IMR-90 (cell line): Measurements from ENCODE around the gene ELFN1. TPM values are rescaled to one million over a fixed set of nuclear protein-coding genes. Genes with fewer than 3 reads are reported as not detected.

Experiments
- ATAC-seq: fragments of 200-7000 bp; cut with Tn5 transposase; 2 replicates; pipeline ENCODE4 v1.9.1; 2020; ENCODE audit warnings: low read depth, mild to moderate bottlenecking, moderate library complexity
- BruUV-seq: library from RNA; stranded (reverse); fragments of 400-500 nt; replicated peaks from 2 replicates; lab custom pipeline; 2021; lab: Mats Ljungman, UMichigan
- CTCF ChIA-PET: fragments of 300-600 bp; formaldehyde crosslinking; extraction: SDS; loops from one replicate; lab custom pipeline; 2021; ENCODE audit warnings: antibody characterized with exemption; lab: Yijun Ruan, JAX
- POLR2A ChIA-PET: fragments of 300-600 bp; sonication (Branson Sonifier 250); formaldehyde crosslinking; loops from one replicate; lab custom pipeline; 2022; ENCODE audit warnings: antibody characterized with exemption; ENCODE audit not compliant: unreplicated experiment; lab: Charles Lee
- DNase-seq: peaks from one replicate; pipeline ENCODE4 v3.0.0; 2013
- H2AFZ ChIP-seq: replicated peaks from 2 replicates; pipeline ENCODE3; 2013; ENCODE audit warnings: low read length, mild to moderate bottlenecking; ENCODE audit not compliant: poor library complexity
- H2AK5ac ChIP-seq: 2 replicates; pipeline ENCODE4 v1.6.1; 2013; ENCODE audit warnings: low read depth, low read length, inconsistent platforms
- H2AK9ac ChIP-seq: replicated peaks from 2 replicates; pipeline ENCODE3; 2013; ENCODE audit warnings: mild to moderate bottlenecking, low read depth, low read length, moderate library complexity; ENCODE audit not compliant: poor library complexity
- H2BK120ac ChIP-seq: 2 replicates; pipeline ENCODE4 v1.6.1; 2013; ENCODE audit warnings: low read depth, low read length, inconsistent platforms
- H2BK15ac ChIP-seq: 3 replicates; pipeline ENCODE4 v1.6.1; 2013; ENCODE audit warnings: low read depth, low read length, inconsistent platforms
- H2BK20ac ChIP-seq: 2 replicates; pipeline ENCODE4 v1.6.1; 2013; ENCODE audit warnings: low read depth, mild to moderate bottlenecking, inconsistent platforms, low read length, moderate library complexity
- H2BK5ac ChIP-seq: 2 replicates; pipeline ENCODE4 v1.6.1; 2013; ENCODE audit warnings: mild to moderate bottlenecking, low read depth, low read length, inconsistent platforms; ENCODE audit not compliant: poor library complexity, severe bottlenecking
- H3K14ac ChIP-seq: replicated peaks from 2 replicates; pipeline ENCODE4 v1.6.1; 2013; ENCODE audit warnings: low read depth, low read length, inconsistent platforms
- H3K18ac ChIP-seq: 2 replicates; pipeline ENCODE4 v1.6.1; 2013; ENCODE audit warnings: low read depth, low read length, control low read depth
- H3K23ac ChIP-seq: 2 replicates; pipeline ENCODE4 v1.6.1; 2013; ENCODE audit warnings: low read depth, low read length, inconsistent platforms
- H3K27ac ChIP-seq: 2 replicates; pipeline ENCODE4 v1.5.1; 2013; ENCODE audit warnings: mild to moderate bottlenecking, control low read depth, low read length; ENCODE audit not compliant: insufficient read depth
- H3K27me3 ChIP-seq: 2 replicates; pipeline ENCODE4 v1.6.1; 2013; ENCODE audit warnings: low read length; ENCODE audit not compliant: control insufficient read depth, insufficient read depth
- H3K36me3 ChIP-seq: 2 replicates; pipeline ENCODE4 v1.6.1; 2013; ENCODE audit warnings: low read length, mixed read lengths; ENCODE audit not compliant: control insufficient read depth, insufficient read depth
- H3K4ac ChIP-seq: 2 replicates; pipeline ENCODE4 v1.6.1; 2013; ENCODE audit warnings: low read depth, low read length, inconsistent platforms
- H3K4me1 ChIP-seq: 2 replicates; pipeline ENCODE4 v1.6.1; 2013; ENCODE audit warnings: low read length, mixed read lengths; ENCODE audit not compliant: control insufficient read depth, insufficient read depth
- H3K4me2 ChIP-seq: 2 replicates; pipeline ENCODE4 v1.6.1; 2013; ENCODE audit warnings: low read depth, mild to moderate bottlenecking, control low read depth, low read length, moderate library complexity
- H3K4me3 ChIP-seq: 2 replicates; pipeline ENCODE4 v1.5.1; 2013; ENCODE audit warnings: low read depth, mild to moderate bottlenecking, control low read depth, low read length, moderate library complexity; ENCODE audit not compliant: insufficient read depth
- H3K56ac ChIP-seq: 2 replicates; pipeline ENCODE4 v1.6.1; 2013; ENCODE audit warnings: low read length, inconsistent platforms; ENCODE audit not compliant: insufficient read depth; ENCODE audit errors: extremely low read depth
- H3K79me1 ChIP-seq, 2 experiments: 2 replicates each; pipeline ENCODE4 v1.6.1; 2013; ENCODE audit warnings: low read length in 2 of 2, inconsistent platforms in 1 of 2, low read depth in 1 of 2
- H3K9ac ChIP-seq: 2 replicates; pipeline ENCODE4 v1.6.1; 2013; ENCODE audit warnings: low read depth, low read length, control low read depth
- H3K9me1 ChIP-seq: 2 replicates; pipeline ENCODE4 v1.6.1; 2013; ENCODE audit warnings: low read length, inconsistent platforms; ENCODE audit not compliant: insufficient read depth
- H3K9me3 ChIP-seq: 2 replicates; pipeline ENCODE4 v1.6.1; 2013; ENCODE audit warnings: low read length; ENCODE audit not compliant: control insufficient read depth, insufficient read depth
- H4K20me1 ChIP-seq: 2 replicates; pipeline ENCODE4 v1.6.1; 2013; ENCODE audit warnings: low read length, inconsistent platforms; ENCODE audit not compliant: insufficient read depth
- H4K5ac ChIP-seq: 2 replicates; pipeline ENCODE4 v1.6.1; 2013; ENCODE audit warnings: mild to moderate bottlenecking, low read depth, low read length, control low read depth
- H4K8ac ChIP-seq, 2 experiments: 2 replicates each; pipeline ENCODE4 v1.6.1; 2013; ENCODE audit warnings: low read depth in 2 of 2, low read length in 2 of 2, control low read depth in 1 of 2, inconsistent platforms in 1 of 2
- H4K91ac ChIP-seq: 2 replicates; pipeline ENCODE4 v1.6.1; 2013; ENCODE audit warnings: low read depth, low read length, inconsistent platforms; ENCODE audit not compliant: insufficient read depth
- BHLHE40 ChIP-seq: fragments of 150-350 bp; IDR thresholded peaks from 2 replicates; pipeline ENCODE4 v1.6.1; 2016; ENCODE audit warnings: mild to moderate bottlenecking, low read depth, low read length
- CEBPB ChIP-seq: IDR thresholded peaks from 2 replicates; pipeline ENCODE4 v1.6.1; 2012; ENCODE audit warnings: low read depth, low read length, improper control_type of control experiment
- CHD1 ChIP-seq: IDR thresholded peaks from 2 replicates; pipeline ENCODE4 v1.6.1; 2012; ENCODE audit warnings: low read depth, low read length, improper control_type of control experiment
- CTCF ChIP-seq: conservative IDR thresholded peaks from 2 replicates; pipeline ENCODE4 v1.5.1; 2012; ENCODE audit warnings: mild to moderate bottlenecking, low read depth, low read length, improper control_type of control experiment
- ELK1 ChIP-seq: fragments of 150-350 bp; IDR thresholded peaks from 2 replicates; pipeline ENCODE4 v1.6.1; 2016; ENCODE audit warnings: low read depth, mild to moderate bottlenecking, low read length, moderate library complexity, borderline replicate concordance
- FOS ChIP-seq: fragments of 150-350 bp; IDR thresholded peaks from 2 replicates; pipeline ENCODE4 v1.6.1; 2016; ENCODE audit warnings: low read depth, low read length
- MAZ ChIP-seq: IDR thresholded peaks from 2 replicates; pipeline ENCODE4 v1.6.1; 2012; ENCODE audit warnings: low read depth, mild to moderate bottlenecking, low read length, improper control_type of control experiment, moderate library complexity, borderline replicate concordance
- MXI1 ChIP-seq: IDR thresholded peaks from 2 replicates; pipeline ENCODE4 v1.6.1; 2012; ENCODE audit warnings: low read depth, mild to moderate bottlenecking, low read length, moderate library complexity, borderline replicate concordance
- NFE2L2 ChIP-seq: fragments of 150-350 bp; IDR thresholded peaks from 2 replicates; pipeline ENCODE4 v1.6.1; 2016; ENCODE audit warnings: low read depth, mild to moderate bottlenecking, low read length
- POLR2A ChIP-seq: IDR thresholded peaks from 2 replicates; pipeline ENCODE4 v1.6.1; 2012; ENCODE audit warnings: mild to moderate bottlenecking, low read depth, low read length
- RAD21 ChIP-seq: IDR thresholded peaks from 2 replicates; pipeline ENCODE4 v1.6.1; 2012; ENCODE audit warnings: low read length, improper control_type of control experiment
- RCOR1 ChIP-seq: IDR thresholded peaks from 2 replicates; pipeline ENCODE4 v1.6.1; 2012; ENCODE audit warnings: mild to moderate bottlenecking, low read length, improper control_type of control experiment; ENCODE audit not compliant: insufficient replicate concordance
- SMC3 ChIP-seq: fragments of 150-350 bp; IDR thresholded peaks from 2 replicates; pipeline ENCODE4 v1.6.1; 2016; ENCODE audit warnings: low read depth, mild to moderate bottlenecking, antibody characterized with exemption, low read length, moderate library complexity
- USF2 ChIP-seq: fragments of 150-350 bp; IDR thresholded peaks from 2 replicates; pipeline ENCODE4 v1.6.1; 2017; ENCODE audit warnings: mild to moderate bottlenecking, antibody characterized with exemption, low read length, low read depth
- WGBS, 2 experiments: methylation state at CpG; one replicate each; pipeline versions ENCODE4 v1.1.5 to v1.1.7; 2013; ENCODE audit warnings: missing lambda C conversion rate in 2 of 2; ENCODE audit not compliant: insufficient read length in 1 of 2; ENCODE audit errors: extremely low coverage in 2 of 2; 5-methylcytosine and 5-hydroxymethylcytosine counted together
- dilution Hi-C: fragments of 300-500 bp; cut with HindIII; formaldehyde crosslinking; loops from one replicate; pipeline ENCODE4 v1.14.3; 2018; ENCODE audit warnings: low sequenced_read_pairs; ENCODE audit not compliant: unreplicated experiment
- in situ Hi-C: fragments of 300-500 bp; cut with MboI; formaldehyde crosslinking; loops from 3 replicates; pipeline ENCODE4 v1.14.3; 2019; ENCODE audit warnings: low sequenced_read_pairs, inconsistent platforms, mixed read lengths
- intact Hi-C: fragments of 100-400 bp; cut with micrococcal nuclease; formaldehyde crosslinking; loops from 2 replicates; pipeline ENCODE4 v1.10.0; 2022
- polyA plus RNA-seq, 3 experiments: library from polyadenylated mRNA; depleted of rRNA; stranded (reverse); fragments of >200 nt; gene quantifications; 2 replicates each; pipeline ENCODE4 v1.2.3, GENCODE V29; 2012; ENCODE audit warnings: low replicate concordance in 1 of 3
- total RNA-seq: library from RNA; depleted of rRNA; stranded (reverse); fragments of >200 nt; gene quantifications from 2 replicates; pipeline ENCODE4 v1.2.3, GENCODE V29; 2012

The ELFN1 gene
- total and polyA plus RNA-seq, 2 of the 4 experiments (the other 2 are of a cell fraction): 1.6 to 5.2 TPM

GRCh38 chr7:1720326-1720725 is 50.2 kb downstream of the ELFN1 start:
- H3K56ac ChIP-seq: no peak overlapping the region
- no peak overlapping the region for H3K4me3 ChIP-seq
- H3K36me3 ChIP-seq: no peaks in the 10 kb centered on the region
- no peak overlapping the region for H3K4me2 ChIP-seq
- H3K4me1 ChIP-seq: peaks cover 4% of the 10 kb centered on the region; the same call in 1 of the 2 replicates
- H3K9me1 ChIP-seq: no peaks in the 10 kb centered on the region
- no peak overlapping the region for H4K8ac ChIP-seq
- ATAC-seq (no peak), DNase-seq (no peak)
- peaks cover 3% of the 10 kb centered on the region; the same call in 1 of the 2 replicates for H4K20me1 ChIP-seq
- no peak for TF ChIP-seq CTCF
- TF ChIP-seq ELK1: no peak
- no peak for TF ChIP-seq USF2
- no peak for TF ChIP-seq BHLHE40
- TF ChIP-seq MXI1: no peak
- no peak for TF ChIP-seq FOS
- TF ChIP-seq CHD1: no peak
- no peak for TF ChIP-seq CEBPB
- no peak for TF ChIP-seq NFE2L2
- TF ChIP-seq MAZ: no peak
- TF ChIP-seq RAD21: no peak
- no peak for TF ChIP-seq POLR2A
- TF ChIP-seq SMC3: no peak
- no peak for TF ChIP-seq RCOR1
- in situ Hi-C loops: no loop called here
- no peaks in the 10 kb centered on the region; the same call in 1 of the 2 replicates for H3K27me3 ChIP-seq
- WGBS, 2 experiments: 77% methylated on average over 3 of the region's 8 CpGs; no CpG with 5 or more reads in 1 of the 2 experiments
- no peaks in the 10 kb centered on the region for H3K79me1 ChIP-seq
- no peak overlapping the region for H2BK15ac ChIP-seq
- no peak overlapping the region for H3K18ac ChIP-seq
- H3K23ac ChIP-seq: no peak overlapping the region
- dilution Hi-C loops: no loop called here
- H4K5ac ChIP-seq: no peak overlapping the region
- no peak overlapping the region for H2BK20ac ChIP-seq
- no peak overlapping the region for H2BK5ac ChIP-seq
- BruUV-seq: no TSS peak
- H3K27ac ChIP-seq: no peak overlapping the region
- H3K14ac ChIP-seq: no peak overlapping the region
- H3K9ac ChIP-seq: no peak overlapping the region
- H3K9me3 ChIP-seq: no peaks in the 10 kb centered on the region
- no peak overlapping the region for H2AK5ac ChIP-seq
- no peak overlapping the region for H2BK120ac ChIP-seq
- H2AK9ac ChIP-seq: no peak overlapping the region
- CTCF ChIA-PET: no interaction called here
- H2AFZ ChIP-seq: no peak overlapping the region
- H3K4ac ChIP-seq: no peak overlapping the region
- no peak overlapping the region for H4K91ac ChIP-seq
- intact Hi-C loops: no loop called here
- POLR2A ChIA-PET: no interaction called here
